Glomerular visceral epithelial cell (primary cell): ENCODE results near the gene CPEB4.

Source experiments
- DNase-seq: peaks from one replicate; pipeline ENCODE4 v3.0.0-alpha.2; 2016; ENCODE audit errors: extremely low spot score

Gene CPEB4

DNA sequence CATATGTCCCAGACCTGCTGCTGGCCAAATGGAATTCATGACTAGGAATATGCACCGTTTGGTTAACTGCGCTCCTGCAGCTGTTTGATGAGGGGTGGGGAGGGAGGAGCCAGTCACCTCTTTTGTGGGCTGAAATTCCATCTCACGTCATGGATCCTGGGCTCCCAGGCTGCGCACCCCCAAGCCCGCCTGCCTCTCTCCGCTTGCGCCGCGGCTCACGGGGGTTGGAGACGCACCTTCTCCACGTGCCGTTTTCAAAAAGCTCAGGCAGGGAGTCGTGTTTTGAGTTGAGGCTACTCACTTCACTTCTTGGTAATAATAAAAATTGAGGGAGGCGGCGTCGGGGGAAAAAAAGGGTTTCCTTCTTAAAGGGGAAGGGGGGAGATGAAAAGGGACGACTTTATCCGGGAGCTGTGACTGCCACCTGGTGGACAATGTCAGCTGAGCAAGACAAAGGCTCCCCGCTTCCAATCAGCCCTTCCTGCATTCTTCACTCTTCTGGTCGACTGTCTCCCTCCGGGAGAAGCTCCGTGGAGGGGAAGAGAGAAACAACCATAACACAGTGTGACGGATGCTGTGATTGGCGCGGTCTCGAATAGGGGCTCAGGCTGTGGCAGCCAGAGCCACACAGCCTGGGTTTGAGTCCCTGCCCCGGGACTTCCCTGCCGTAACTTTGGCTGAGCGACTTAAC, 84.9 kb downstream of the CPEB4 start:
- DNase-seq: peak; percentile 85

DNA sequence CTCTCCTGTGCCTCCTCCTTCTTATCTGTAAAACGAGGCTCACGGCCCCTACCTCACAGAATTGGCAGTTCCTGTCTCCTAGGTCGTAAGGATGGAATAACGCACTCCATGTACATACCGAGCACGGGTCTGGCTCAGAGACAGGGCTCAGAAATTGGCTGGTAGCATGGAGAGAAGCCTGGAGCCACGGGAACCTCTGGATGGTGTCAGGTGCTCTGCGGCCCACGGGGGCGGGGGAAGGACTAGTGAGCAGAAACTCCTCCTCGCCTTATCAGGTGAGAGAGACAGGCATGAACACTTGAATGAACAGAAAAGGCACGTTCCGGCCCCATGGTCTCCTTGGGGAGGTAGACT, 85.4 kb downstream of the CPEB4 start:
- DNase-seq: no peak

DNA sequence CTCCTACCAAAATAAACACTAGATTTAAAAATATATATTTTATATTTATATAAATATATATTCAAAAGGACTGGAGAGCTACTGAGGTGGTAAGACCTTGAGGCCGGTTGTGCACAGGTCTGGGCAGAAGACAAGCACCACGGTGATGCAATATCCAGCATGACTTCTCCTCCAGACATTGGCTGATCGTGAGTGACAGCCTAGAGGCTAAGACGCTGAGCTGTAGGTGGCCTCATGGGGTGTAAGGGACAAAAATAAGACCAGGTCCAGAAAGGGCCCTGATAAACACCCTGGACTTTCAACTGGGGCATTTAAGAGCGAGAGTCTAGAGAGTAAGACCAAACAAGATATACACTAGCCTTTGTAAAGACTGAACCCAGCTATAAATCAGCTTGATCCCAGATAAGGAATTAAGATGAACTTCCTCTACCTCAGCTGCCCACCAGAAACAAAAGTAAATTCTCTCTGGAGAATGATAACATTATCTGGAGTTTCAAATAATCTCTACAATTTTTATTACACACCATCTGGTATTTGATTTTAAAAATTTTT, 86.6 kb downstream of the CPEB4 start:
- no peak for DNase-seq

DNA sequence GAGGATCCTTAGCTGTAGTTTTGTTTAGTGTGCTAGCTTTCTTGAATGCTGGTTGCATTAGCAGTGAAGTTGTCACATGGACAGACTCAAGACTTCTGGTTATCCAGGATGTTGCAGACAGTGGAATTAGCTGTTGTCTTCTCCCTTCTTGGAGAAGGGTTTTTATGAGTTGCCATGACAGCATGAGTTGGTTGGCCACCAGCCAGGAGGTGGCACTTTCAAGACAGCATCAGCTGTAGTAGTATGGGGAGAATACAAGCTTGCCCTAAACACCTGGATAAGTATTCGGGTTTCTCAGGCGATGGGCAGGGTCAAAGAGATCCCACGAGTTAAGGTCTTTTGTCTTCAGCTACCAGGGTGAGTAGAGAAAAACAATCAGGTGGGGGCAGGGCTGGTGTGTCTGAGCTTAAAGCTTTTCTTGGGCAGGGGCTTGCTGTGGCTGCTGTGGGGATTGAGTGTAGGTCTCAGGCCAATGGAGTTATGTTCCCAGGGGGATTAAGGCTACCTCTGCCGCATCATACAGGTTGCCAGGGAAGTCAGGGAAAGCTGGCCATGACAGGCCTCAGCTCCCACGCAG, 93.1 kb downstream of the CPEB4 start:
- no peak for DNase-seq

DNA sequence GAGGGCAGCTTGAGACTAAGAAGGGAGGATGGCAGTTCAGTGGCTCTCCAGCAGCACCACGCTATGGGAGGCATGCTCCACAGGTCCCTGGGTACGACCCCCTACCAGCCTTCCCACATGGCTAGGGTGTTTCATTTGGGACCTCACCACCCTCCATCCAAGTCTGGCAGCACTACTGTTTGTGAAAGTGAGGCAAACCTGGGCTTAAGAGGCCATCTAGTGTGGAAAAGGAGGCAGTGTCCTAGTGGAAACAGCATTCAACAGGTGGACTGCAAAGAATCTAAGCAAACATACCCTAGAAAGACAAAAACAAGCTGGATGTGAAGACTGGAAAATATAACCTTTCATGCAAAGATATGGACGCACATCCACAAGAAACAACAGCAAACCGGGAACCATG, 96.1 kb downstream of the CPEB4 start:
- DNase-seq: peak; percentile 12

DNA sequence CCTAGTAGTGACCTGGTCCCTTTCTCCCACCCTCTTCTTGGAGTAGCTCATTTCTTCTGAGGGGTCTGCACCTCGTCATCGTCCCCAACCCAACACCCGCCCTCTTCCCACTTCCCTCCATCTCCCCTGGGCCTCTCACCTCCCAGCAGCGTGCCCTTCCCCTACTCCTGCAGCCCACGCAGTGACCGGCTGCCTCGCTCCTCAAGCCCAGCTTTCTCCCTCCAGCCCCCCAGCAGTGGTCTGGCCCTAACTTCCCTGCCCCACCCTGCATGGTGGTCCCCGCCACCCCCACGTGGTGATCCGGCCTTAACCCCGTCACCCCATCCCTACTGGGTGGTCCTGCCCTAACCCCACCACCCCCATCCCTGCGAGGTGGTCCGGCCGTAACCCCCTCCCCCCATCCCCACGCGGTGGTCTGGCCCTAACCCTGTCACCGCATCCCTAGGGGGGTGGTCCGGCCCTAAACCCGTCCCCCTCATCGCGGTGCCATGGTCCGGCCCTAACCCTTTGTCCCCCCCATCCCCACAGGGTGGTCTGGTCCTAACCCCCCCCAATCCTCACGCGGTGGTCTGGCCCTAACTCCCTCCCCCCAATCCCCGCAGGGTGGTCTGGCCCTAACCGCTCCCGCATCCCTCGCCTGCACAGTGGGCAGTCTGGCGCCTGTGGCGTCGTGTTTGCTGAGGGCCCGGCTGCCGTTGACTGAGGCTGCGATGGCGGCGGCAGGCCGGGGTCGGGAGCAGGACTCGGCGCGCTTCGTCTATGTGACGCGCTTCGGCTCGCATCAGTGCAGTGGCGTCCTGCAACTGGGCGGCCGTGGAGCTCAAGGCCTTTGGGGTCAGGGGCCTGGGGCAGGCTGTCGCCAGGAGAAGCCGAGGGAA, 100.6 kb downstream of the CPEB4 start, which contains the start of gene C5orf47:
C5orf47 (plus strand) TSS at position 617 of the 878 bp plus-strand sequence; CDS start at position 711, 94 bp downstream.
- DNase-seq: no peak

DNA sequence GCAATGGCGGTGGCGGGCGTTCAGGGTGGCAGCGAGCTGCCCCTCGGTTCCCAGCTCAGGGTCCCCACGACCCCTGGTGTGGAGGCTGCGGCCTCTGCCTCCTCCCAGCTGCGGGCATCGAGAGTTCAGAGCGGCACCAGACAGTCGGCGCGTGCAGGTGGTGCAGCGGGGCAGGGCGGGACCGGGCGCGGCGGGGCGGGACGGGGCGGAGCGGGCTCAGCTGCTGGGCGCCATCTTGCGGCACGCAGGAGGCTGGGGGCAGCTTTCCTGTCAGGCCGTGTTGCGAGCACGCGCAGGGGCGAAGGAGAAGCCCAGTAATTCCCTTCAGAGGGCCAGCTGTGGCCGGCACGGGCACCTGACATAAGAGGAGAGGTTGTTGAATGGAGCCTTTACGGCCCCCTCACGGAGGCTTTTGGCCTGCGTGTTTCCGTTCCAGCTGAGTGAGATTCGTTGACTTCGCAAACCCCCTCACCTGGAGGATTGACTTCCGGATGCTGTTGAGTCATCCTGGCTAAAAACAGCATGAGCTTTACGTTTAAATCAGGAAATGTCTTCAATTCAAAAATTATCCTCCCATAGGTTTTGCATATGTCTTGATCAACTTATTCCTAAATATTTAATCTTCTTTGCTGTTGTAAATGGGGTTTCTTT, 101.4 kb downstream of the CPEB4 start:
- DNase-seq: no peak

DNA sequence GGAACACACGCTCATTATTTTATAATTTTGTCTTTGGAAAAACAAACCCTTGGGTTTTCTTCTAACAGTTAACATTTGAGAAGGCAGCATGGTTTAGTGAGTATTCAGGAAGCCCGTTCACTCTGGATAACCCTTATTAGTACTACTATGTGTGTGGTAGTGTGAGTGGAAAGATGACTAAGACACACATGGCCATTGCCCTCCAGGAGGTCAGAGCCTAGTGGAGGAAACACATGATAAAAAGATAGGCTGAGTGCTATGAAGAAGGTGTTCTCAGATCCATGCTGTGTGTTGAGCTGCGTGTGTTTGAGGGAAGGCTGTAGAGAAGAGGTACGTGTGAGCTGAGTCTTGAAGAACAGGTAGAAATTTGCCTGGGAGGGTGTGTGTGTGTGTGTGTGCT, 109.2 kb downstream of the CPEB4 start:
- no peak for DNase-seq

DNA sequence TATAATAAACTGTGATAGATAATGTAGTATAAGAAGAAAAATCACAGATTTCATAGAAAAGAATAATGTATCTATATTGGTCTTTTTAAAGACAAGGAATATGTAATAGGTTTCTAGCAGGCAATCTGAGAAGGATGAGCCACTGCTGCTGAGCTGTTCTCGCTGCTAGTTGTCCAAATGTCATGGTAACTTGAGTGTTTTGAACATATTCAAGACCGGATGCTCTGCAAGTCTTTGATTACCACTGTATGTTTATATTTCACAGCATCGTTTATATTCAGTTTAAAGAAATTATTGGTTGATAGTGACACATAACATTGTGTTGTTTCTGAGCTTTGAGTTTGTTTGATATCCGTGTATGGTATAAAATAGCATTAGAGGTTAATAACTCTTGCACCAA, 110.4 kb downstream of the CPEB4 start:
- DNase-seq: no peak

DNA sequence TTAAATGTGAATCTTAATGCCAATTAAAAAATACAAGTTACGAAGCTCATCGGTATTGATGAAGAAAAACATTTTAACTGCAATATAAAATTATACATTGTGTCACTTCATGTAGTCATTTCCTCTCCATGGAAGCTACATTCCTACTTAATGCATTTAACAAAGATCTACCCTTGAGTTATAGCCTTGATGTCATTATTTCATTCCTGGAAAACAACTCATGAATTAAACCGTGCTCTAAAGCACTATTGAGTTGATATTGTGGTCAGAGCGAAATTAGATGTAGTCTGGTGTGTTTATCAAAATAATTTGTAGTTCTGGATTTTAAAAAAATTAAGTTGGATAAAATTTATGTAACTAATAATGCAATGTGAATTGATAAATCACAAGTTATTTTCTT, 111.9 kb downstream of the CPEB4 start:
- DNase-seq: no peak

DNA sequence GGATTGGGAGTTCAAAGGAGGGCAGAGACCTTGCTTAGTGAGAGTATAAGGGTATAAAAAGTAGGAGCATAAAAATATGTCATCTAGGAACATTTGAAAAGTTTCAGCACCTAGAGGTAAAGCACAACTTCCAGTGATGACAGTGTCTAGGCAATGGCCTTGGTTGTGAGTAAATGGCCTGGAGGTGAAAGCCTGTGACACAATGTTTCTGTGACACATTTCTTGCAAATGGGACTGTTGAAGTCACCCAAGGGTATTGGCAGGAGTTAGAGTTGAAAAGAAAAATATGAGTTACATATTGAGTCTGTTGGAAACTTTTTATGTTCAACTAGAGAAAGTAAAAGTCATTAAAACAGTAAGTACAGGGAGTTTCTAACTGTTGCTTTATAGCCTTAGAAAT, 115.6 kb downstream of the CPEB4 start:
- DNase-seq: no peak

DNA sequence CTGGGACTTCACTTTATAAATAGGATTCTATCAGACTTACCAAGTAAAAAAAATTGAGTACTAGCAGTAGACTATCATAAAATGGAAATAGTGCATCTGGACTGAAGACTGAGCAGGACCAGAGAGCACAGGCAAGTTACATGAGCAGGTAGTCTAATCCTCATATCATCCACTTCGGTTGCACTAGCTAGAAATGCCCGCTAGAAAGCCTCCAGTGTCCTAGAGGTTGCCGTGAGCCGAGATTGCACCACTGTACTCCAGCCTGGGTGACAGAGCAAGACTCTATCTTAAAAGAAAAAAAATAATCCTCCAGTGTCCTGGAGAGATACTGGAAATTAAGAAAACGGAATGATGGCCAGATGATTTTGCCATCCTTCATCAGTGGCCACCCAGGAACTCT, 120.8 kb downstream of the CPEB4 start:
- DNase-seq: no peak

DNA sequence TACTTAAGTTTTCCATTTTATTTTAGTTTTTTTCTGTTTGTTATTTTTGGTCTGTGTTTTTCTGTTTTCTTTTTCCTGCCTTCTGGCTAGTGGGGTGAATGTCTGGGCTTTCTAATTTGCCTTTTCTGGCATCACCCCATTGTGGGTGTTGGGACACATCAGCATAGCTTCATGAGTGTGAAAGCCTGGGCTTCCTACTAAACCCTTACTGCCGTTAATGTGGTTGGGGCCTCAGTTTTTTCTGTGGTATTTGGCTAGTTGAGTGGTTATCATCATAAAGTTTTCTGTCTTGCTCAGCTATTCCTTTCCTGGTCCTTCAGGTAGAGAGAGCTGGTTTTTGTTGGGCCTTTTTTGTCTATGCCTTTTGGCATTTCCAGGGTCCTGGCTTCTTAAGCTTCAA, 122.2 kb downstream of the CPEB4 start:
- no peak for DNase-seq

DNA sequence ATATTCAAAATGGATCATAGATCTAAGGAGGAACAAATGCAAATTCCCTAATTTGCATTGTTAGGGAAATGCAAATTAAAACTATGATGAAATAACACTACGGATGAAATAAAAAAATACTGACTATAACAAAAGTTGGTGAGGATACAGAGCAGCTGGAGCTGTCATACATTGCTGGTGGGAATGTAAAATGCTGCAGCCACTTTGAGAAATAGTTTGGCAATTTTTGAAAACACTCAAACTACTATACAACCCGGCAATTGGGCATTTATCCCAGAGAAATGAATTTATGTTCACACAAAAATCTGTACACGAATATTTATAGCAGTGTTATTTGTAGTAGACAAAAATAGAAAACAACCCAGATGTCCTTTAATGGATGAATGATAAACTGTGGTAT, 123.3 kb downstream of the CPEB4 start:
- DNase-seq: no peak
